ENCODE data around the gene PANK1.
"Not testable (repeated sequence)": the region's sequence is repeated elsewhere in the genome, so short reads cannot be mapped to it uniquely, and the experiment has no call there.

The PANK1 gene

GRCh38 chr10:89624020-89624419 is 21.0 kb downstream of the PANK1 start:
- no peak overlapping the region for H3K4me3 ChIP-seq (ENCODE audit: low read depth, low read length)
- TF ChIP-seq, protein P1, sequence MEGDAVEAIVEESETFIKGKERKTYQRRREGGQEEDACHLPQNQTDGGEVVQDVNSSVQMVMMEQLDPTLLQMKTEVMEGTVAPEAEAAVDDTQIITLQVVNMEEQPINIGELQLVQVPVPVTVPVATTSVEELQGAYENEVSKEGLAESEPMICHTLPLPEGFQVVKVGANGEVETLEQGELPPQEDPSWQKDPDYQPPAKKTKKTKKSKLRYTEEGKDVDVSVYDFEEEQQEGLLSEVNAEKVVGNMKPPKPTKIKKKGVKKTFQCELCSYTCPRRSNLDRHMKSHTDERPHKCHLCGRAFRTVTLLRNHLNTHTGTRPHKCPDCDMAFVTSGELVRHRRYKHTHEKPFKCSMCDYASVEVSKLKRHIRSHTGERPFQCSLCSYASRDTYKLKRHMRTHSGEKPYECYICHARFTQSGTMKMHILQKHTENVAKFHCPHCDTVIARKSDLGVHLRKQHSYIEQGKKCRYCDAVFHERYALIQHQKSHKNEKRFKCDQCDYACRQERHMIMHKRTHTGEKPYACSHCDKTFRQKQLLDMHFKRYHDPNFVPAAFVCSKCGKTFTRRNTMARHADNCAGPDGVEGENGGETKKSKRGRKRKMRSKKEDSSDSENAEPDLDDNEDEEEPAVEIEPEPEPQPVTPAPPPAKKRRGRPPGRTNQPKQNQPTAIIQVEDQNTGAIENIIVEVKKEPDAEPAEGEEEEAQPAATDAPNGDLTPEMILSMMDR (IDR thresholded peaks at IDR 0.05; ENCODE audit: borderline replicate concordance, insufficient read depth, low read depth, low read length), result no peak

GRCh38 chr10:89622151-89622550 is 22.9 kb downstream of the PANK1 start:
- TF ChIP-seq, protein P1 (IDR thresholded peaks at IDR 0.05; ENCODE audit: borderline replicate concordance, insufficient read depth, low read depth, low read length), result no peak
- no peak overlapping the region for H3K4me3 ChIP-seq (ENCODE audit: low read depth, low read length)

DNA sequence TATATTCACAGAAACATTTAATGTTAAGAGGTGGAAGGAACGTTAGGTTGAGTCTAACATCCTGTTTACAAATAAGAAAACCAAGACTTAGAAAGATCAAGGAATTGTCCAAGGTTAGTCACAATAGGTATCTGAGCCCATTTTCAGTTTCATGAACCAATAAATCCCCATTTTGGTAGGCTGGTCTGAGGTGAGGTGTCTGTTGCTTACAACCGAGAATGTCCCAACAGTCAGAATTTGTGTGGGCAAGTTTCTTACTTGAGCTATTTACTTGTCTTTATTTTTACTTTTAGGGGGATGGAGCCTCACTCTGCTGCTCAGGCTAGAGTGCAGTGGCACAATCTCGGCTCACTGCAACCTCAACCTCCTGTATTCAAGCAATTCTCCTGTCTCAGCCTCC is 23.6 kb downstream of the PANK1 start:
- TF ChIP-seq, protein P1 (IDR thresholded peaks at IDR 0.05; ENCODE audit: borderline replicate concordance, insufficient read depth, low read depth, low read length), result no peak
- no peak overlapping the region for H3K4me3 ChIP-seq (ENCODE audit: low read depth, low read length)

GRCh38 chr10:89620296-89620695 is 24.7 kb downstream of the PANK1 start:
- not testable (repeated sequence) for H3K4me3 ChIP-seq (ENCODE audit: low read depth, low read length)

DNA sequence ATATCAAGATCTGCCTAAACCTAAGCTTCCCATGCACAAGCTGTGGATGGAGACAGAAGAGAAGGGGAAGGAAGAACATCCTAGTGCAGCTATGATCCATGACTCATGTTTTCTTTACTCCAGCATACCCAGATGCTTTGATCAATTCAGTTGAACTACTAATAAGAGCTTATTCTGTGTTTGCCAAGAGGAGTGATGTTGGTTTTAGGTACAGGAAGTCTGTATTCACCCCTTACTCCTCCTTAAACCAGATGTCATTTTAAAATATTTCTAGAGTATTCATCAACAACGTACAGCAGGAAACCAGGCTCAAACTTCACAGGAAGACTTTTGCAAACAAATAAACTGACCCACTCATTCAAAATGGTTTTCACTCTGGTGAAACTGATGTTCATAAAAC is 29.2 kb downstream of the PANK1 start:
- H3K4me3 ChIP-seq (ENCODE audit: low read depth, low read length), result no peak overlapping the region
- TF ChIP-seq, protein P1 (IDR thresholded peaks at IDR 0.05; ENCODE audit: borderline replicate concordance, insufficient read depth, low read depth, low read length), result no peak

DNA sequence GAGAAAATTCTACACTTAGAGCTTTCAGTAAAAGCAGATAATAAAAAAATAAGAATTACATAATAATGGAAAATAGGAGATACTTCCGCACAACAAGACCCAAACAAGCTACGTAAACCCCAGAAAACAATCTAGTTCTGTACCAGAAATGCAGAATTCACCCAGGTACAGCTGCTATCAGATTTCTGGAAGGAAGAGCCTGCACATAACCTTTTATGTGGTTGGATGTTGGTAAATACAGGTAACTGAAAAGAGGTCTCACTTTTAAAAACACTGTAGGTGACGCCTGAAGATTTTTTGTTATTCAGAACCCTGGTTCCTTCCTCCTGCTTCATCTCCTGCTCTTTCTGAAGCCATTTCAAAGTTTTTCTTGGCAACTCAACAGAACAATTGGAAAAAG is 29.9 kb downstream of the PANK1 start:
- H3K4me3 ChIP-seq (ENCODE audit: low read depth, low read length), result no peak overlapping the region
- TF ChIP-seq, protein P1 (IDR thresholded peaks at IDR 0.05; ENCODE audit: borderline replicate concordance, insufficient read depth, low read depth, low read length), result no peak

- no peak overlapping the region for H3K4me3 ChIP-seq (ENCODE audit: low read depth, low read length)
- TF ChIP-seq, protein P1 (IDR thresholded peaks at IDR 0.05; ENCODE audit: borderline replicate concordance, insufficient read depth, low read depth, low read length), result no peak
Observed at GRCh38 chr10:89613582-89613981, 31.5 kb downstream of the PANK1 start.

GRCh38 chr10:89611282-89611681 is 33.8 kb downstream of the PANK1 start:
- H3K4me3 ChIP-seq (ENCODE audit: low read depth, low read length), result no peak overlapping the region
- TF ChIP-seq, protein P1 (IDR thresholded peaks at IDR 0.05; ENCODE audit: borderline replicate concordance, insufficient read depth, low read depth, low read length), result no peak

Data from GM12875 (cell line).